Measurements from ENCODE around the gene SLC5A10. TPM values are rescaled to one million over a fixed set of nuclear protein-coding genes. Genes with fewer than 3 reads are reported as not detected.
A peak's percentile ranks its signal among the peaks of the same experiment; 100 is the strongest.

The SLC5A10 gene
- total and polyA plus RNA-seq, 4 donors = 0.05 to 0.23 (median 0.15) TPM

DNA sequence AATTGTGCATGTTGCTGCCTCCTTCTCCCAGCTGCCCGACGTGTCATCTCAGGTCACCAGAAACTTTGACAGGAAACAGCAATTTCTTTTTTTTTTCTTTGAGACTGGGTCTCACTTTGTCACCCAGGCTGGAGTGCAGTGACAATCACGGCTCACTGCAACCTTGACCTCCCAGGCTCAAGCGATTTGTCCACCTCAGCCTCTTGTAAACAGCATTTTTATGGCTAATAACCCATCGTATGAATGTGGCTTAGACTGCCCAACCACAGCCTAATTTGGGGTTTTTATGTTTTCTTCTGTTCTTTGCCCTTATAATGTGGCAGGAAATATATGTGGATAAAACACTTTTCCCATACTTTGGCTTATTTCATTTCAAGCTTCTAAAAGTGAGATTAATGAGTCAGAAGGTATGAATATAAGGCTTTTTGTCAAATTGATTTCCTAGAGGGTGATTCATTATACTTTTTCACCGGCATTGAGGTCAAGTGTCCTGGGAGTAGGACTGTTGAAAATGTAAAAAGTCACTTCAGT, 31.0 kb upstream of the SLC5A10 start:
- Histone ChIP-seq H3K27ac (ENCODE audit: low read depth in 1 of 2, low read length in 2 of 2) (peak overlapping the region in 1 of 2 donors; percentile 29), H3K36me3 (ENCODE audit: control insufficient read depth in 4 of 4, insufficient read depth in 3 of 4, low read depth in 1 of 4, low read length in 3 of 4) (peaks cover 0 to 17% (median 10%) of the 10 kb centered on the region in 4 donors), H3K4me3 (ENCODE audit: low read depth in 1 of 3, low read length in 3 of 3) (no peak overlapping the region), H3K4me1 (ENCODE audit: control insufficient read depth in 4 of 4, insufficient read depth in 4 of 4, low read length in 3 of 4) (peaks cover 6 to 24% (median 15%) of the 10 kb centered on the region in 4 donors), H3K9me3 (ENCODE audit: control insufficient read depth in 4 of 4, low read length in 3 of 4) (no peaks in the 10 kb centered on the region), H3K9ac (ENCODE audit: low read depth in 1 of 2, low read length in 2 of 2) (peak overlapping the region in 1 of 2 donors; percentile 7), H3K27me3 (ENCODE audit: control insufficient read depth in 4 of 4, insufficient read depth in 4 of 4, low read length in 3 of 4) (no peaks in the 10 kb centered on the region)
- TF ChIP-seq NR2F2 (IDR thresholded peaks at IDR 0.05) (peak; percentile 81), FOXA2 (IDR thresholded peaks at IDR 0.05) (no peak), FOXA1 (IDR thresholded peaks at IDR 0.05) (no peak), HNF4G (IDR thresholded peaks at IDR 0.05) (no peak), TAF1 (conservative IDR thresholded peaks at IDR 0.05) (no peak), SP1 (IDR thresholded peaks at IDR 0.05) (peak; percentile 34), RXRA (IDR thresholded peaks at IDR 0.05) (peak; percentile 36 to 39), JUND (IDR thresholded peaks at IDR 0.05) (no peak), YY1 (IDR thresholded peaks at IDR 0.05) (no peak), EGR1 (IDR thresholded peaks at IDR 0.05; ENCODE audit: low read depth in 2 of 2) (no peak), GABPA (IDR thresholded peaks at IDR 0.05 in 1 of 2, conservative IDR thresholded peaks at IDR 0.05 in 1 of 2) (no peak), HNF4A (conservative IDR thresholded peaks at IDR 0.05) (peak; percentile 52 to 66), RAD21 (IDR thresholded peaks at IDR 0.05) (peak in 1 of 2 donors; percentile 9)
- TF ChIP-seq, protein P1, sequence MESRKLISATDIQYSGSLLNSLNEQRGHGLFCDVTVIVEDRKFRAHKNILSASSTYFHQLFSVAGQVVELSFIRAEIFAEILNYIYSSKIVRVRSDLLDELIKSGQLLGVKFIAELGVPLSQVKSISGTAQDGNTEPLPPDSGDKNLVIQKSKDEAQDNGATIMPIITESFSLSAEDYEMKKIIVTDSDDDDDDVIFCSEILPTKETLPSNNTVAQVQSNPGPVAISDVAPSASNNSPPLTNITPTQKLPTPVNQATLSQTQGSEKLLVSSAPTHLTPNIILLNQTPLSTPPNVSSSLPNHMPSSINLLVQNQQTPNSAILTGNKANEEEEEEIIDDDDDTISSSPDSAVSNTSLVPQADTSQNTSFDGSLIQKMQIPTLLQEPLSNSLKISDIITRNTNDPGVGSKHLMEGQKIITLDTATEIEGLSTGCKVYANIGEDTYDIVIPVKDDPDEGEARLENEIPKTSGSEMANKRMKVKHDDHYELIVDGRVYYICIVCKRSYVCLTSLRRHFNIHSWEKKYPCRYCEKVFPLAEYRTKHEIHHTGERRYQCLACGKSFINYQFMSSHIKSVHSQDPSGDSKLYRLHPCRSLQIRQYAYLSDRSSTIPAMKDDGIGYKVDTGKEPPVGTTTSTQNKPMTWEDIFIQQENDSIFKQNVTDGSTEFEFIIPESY (IDR thresholded peaks at IDR 0.05) = no peak
- TF ChIP-seq, protein P2, sequence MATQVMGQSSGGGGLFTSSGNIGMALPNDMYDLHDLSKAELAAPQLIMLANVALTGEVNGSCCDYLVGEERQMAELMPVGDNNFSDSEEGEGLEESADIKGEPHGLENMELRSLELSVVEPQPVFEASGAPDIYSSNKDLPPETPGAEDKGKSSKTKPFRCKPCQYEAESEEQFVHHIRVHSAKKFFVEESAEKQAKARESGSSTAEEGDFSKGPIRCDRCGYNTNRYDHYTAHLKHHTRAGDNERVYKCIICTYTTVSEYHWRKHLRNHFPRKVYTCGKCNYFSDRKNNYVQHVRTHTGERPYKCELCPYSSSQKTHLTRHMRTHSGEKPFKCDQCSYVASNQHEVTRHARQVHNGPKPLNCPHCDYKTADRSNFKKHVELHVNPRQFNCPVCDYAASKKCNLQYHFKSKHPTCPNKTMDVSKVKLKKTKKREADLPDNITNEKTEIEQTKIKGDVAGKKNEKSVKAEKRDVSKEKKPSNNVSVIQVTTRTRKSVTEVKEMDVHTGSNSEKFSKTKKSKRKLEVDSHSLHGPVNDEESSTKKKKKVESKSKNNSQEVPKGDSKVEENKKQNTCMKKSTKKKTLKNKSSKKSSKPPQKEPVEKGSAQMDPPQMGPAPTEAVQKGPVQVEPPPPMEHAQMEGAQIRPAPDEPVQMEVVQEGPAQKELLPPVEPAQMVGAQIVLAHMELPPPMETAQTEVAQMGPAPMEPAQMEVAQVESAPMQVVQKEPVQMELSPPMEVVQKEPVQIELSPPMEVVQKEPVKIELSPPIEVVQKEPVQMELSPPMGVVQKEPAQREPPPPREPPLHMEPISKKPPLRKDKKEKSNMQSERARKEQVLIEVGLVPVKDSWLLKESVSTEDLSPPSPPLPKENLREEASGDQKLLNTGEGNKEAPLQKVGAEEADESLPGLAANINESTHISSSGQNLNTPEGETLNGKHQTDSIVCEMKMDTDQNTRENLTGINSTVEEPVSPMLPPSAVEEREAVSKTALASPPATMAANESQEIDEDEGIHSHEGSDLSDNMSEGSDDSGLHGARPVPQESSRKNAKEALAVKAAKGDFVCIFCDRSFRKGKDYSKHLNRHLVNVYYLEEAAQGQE (IDR thresholded peaks at IDR 0.05) = no peak
- TF ChIP-seq, protein P3, sequence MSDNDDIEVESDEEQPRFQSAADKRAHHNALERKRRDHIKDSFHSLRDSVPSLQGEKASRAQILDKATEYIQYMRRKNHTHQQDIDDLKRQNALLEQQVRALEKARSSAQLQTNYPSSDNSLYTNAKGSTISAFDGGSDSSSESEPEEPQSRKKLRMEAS (IDR thresholded peaks at IDR 0.05) = no peak
- TF ChIP-seq, protein P4, sequence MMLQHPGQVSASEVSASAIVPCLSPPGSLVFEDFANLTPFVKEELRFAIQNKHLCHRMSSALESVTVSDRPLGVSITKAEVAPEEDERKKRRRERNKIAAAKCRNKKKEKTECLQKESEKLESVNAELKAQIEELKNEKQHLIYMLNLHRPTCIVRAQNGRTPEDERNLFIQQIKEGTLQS (IDR thresholded peaks at IDR 0.05) = no peak
- TF ChIP-seq, protein P5, sequence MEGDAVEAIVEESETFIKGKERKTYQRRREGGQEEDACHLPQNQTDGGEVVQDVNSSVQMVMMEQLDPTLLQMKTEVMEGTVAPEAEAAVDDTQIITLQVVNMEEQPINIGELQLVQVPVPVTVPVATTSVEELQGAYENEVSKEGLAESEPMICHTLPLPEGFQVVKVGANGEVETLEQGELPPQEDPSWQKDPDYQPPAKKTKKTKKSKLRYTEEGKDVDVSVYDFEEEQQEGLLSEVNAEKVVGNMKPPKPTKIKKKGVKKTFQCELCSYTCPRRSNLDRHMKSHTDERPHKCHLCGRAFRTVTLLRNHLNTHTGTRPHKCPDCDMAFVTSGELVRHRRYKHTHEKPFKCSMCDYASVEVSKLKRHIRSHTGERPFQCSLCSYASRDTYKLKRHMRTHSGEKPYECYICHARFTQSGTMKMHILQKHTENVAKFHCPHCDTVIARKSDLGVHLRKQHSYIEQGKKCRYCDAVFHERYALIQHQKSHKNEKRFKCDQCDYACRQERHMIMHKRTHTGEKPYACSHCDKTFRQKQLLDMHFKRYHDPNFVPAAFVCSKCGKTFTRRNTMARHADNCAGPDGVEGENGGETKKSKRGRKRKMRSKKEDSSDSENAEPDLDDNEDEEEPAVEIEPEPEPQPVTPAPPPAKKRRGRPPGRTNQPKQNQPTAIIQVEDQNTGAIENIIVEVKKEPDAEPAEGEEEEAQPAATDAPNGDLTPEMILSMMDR (IDR thresholded peaks at IDR 0.05; ENCODE audit: low read depth, low read length, missing input control) = no peak
- WGBS = 20% methylated on average over 6 of the region's 6 CpGs
- no peak for DNase-seq (ENCODE audit: low spot score)

All from liver (tissue), 9 donors.